A673 (cell line): ENCODE results near the gene L3HYPDH. TPM values are rescaled to one million over a fixed set of nuclear protein-coding genes. Genes with fewer than 3 reads are reported as not detected.

ENCODE experiments used
- BruUV-seq: library from RNA; stranded (reverse); fragments of 400-500 nt; replicated peaks from 2 replicates; lab custom pipeline; 2021; lab: Mats Ljungman, UMichigan
- CTCF ChIA-PET: fragments of 300-600 bp; sonication (Branson Sonifier 250); formaldehyde crosslinking; loops from one replicate; lab custom pipeline; 2022; ENCODE audit warnings: antibody characterized with exemption; lab: Charles Lee
- POLR2A ChIA-PET: fragments of 300-600 bp; sonication (Branson Sonifier 250); formaldehyde crosslinking; loops from one replicate; lab custom pipeline; 2022; ENCODE audit warnings: antibody characterized with exemption; ENCODE audit not compliant: low non-redundant PET; lab: Charles Lee
- DNase-seq: peaks from one replicate; pipeline ENCODE4 v3.0.0-alpha.2; 2015; ENCODE audit warnings: low spot score
- H3K27ac ChIP-seq: fragments of 200-600 bp; sonication (generic); 2 replicates; pipeline ENCODE4 v1.5.1; 2016; ENCODE audit warnings: mixed run types, low read depth, mild to moderate bottlenecking, mixed read lengths, antibody characterized with exemption, low read length; ENCODE audit not compliant: poor library complexity, severe bottlenecking
- H3K27me3 ChIP-seq: fragments of 200-600 bp; sonication (generic); replicated peaks from 2 replicates; pipeline ENCODE4 v1.6.1; 2017; ENCODE audit warnings: mixed run types, low read depth, mild to moderate bottlenecking, mixed read lengths, antibody characterized with exemption, low read length; ENCODE audit not compliant: insufficient read depth, poor library complexity
- H3K36me3 ChIP-seq: fragments of 200-600 bp; sonication (generic); 2 replicates; pipeline ENCODE4 v1.6.1; 2016; ENCODE audit warnings: mixed run types, mild to moderate bottlenecking, mixed read lengths, antibody characterized with exemption, low read length; ENCODE audit not compliant: insufficient read depth, poor library complexity, severe bottlenecking
- H3K4me1 ChIP-seq: fragments of 200-600 bp; sonication (generic); 2 replicates; pipeline ENCODE4 v1.6.1; 2017; ENCODE audit warnings: mixed run types, mild to moderate bottlenecking, mixed read lengths, antibody characterized with exemption, low read length; ENCODE audit not compliant: insufficient read depth, poor library complexity, severe bottlenecking
- H3K4me3 ChIP-seq: fragments of 200-600 bp; sonication (generic); 2 replicates; pipeline ENCODE4 v1.5.1; 2016; ENCODE audit warnings: low read depth, mixed run types, mild to moderate bottlenecking, mixed read lengths, low read length; ENCODE audit not compliant: poor library complexity, severe bottlenecking
- H3K9me3 ChIP-seq: fragments of 200-600 bp; sonication (generic); 2 replicates; pipeline ENCODE4 v1.6.1; 2016; ENCODE audit warnings: mixed run types, low read depth, mild to moderate bottlenecking, mixed read lengths, antibody characterized with exemption, low read length; ENCODE audit not compliant: poor library complexity, severe bottlenecking
- CTCF ChIP-seq: fragments of 300-800, 200-600 bp; sonication (generic); conservative IDR thresholded peaks from 2 replicates; pipeline ENCODE4 v1.5.1; 2017; ENCODE audit warnings: low read depth, mild to moderate bottlenecking, antibody characterized with exemption, low read length, moderate library complexity, mixed read lengths
- EZH2 ChIP-seq: fragments of 200-600 bp; sonication (generic); IDR thresholded peaks from 2 replicates; pipeline ENCODE4 v1.6.1; 2017; ENCODE audit warnings: borderline replicate concordance, low read depth, mild to moderate bottlenecking, mixed read lengths, antibody characterized with exemption, low read length; ENCODE audit not compliant: poor library complexity, severe bottlenecking
- intact Hi-C: fragments of 100-400 bp; cut with micrococcal nuclease; formaldehyde crosslinking; loops from one replicate; pipeline ENCODE4 v1.10.0; 2022; ENCODE audit not compliant: unreplicated experiment
- total RNA-seq: library from RNA; stranded (reverse); gene quantifications from 2 replicates; pipeline ENCODE4 v1.2.3, GENCODE V29; 2021

Gene L3HYPDH
- total RNA-seq, 1 experiment from 2014 or later = 31.9 TPM

- TF ChIP-seq EZH2 (no peak), CTCF (no peak)
- intact Hi-C loops = no loop called here
- Histone ChIP-seq H3K4me1 (peaks cover 20% of the 10 kb centered on the region), H3K9me3 (no peaks in the 10 kb centered on the region), H3K4me3 (peak overlapping the region; percentile 84), H3K36me3 (peaks cover 23% of the 10 kb centered on the region), H3K27ac (peak overlapping the region; percentile 92), H3K27me3 (no peaks in the 10 kb centered on the region)
- POLR2A ChIA-PET = interaction anchor here (0.6 kb wide), 1 partner anchor 180 kb away, joined by 3 read pairs; no protein-coding TSS in a partner anchor
- BruUV-seq = TSS peak; percentile 72
- CTCF ChIA-PET = interaction anchor here (1.0 kb wide), 1 partner anchor 86 kb away, joined by 3 read pairs; no protein-coding TSS in a partner anchor
- DNase-seq = peak; percentile 29
Observed at GRCh38 chr14:59484639-59485175, 499 bp upstream of the L3HYPDH start.

GRCh38 chr14:59483363-59483762 lies 845 bp downstream of the L3HYPDH start:
- BruUV-seq = no TSS peak
- peak; percentile 25 for DNase-seq
- Histone ChIP-seq H3K9me3 (no peaks in the 10 kb centered on the region), H3K4me1 (peaks cover 20% of the 10 kb centered on the region), H3K27ac (peak overlapping the region; percentile 92), H3K36me3 (peaks cover 19% of the 10 kb centered on the region), H3K4me3 (peak overlapping the region; percentile 84), H3K27me3 (no peaks in the 10 kb centered on the region)
- TF ChIP-seq CTCF (no peak), EZH2 (no peak)
- POLR2A ChIA-PET = no interaction called here
- intact Hi-C loops = no loop called here
- CTCF ChIA-PET = no interaction called here

GRCh38 chr14:59482541-59483331 lies 1.5 kb downstream of the L3HYPDH start:
- H3K36me3 ChIP-seq = peaks cover 17% of the 10 kb centered on the region
- H3K9me3 ChIP-seq = no peaks in the 10 kb centered on the region
- peak overlapping the region; percentile 92 for H3K27ac ChIP-seq
- peaks cover 20% of the 10 kb centered on the region for H3K4me1 ChIP-seq
- no peaks in the 10 kb centered on the region for H3K27me3 ChIP-seq
- CTCF ChIA-PET = no interaction called here
- intact Hi-C loops = no loop called here
- POLR2A ChIA-PET = no interaction called here
- DNase-seq = peak; percentile 37
- BruUV-seq = TSS peak; percentile 59
- peak overlapping the region; percentile 84 for H3K4me3 ChIP-seq
- TF ChIP-seq EZH2 (no peak), CTCF (no peak)
